HepG2 (cell line): ENCODE data around the gene GEMIN4. TPM values are rescaled to one million over a fixed set of nuclear protein-coding genes. Genes with fewer than 3 reads are reported as not detected.
A peak's percentile ranks its signal among the peaks of the same experiment; 100 is the strongest.

ENCODE experiments used
- ARNT2 ChIP-seq: sonication (generic); formaldehyde crosslinking; IDR thresholded peaks from 2 replicates; pipeline ENCODE4 v1.8.0; 2022; ENCODE audit warnings: mild to moderate bottlenecking, low read depth, missing genetic modification reagents, moderate library complexity
- ATF7-NPFF ChIP-seq: sonication (generic); formaldehyde crosslinking; IDR thresholded peaks from 2 replicates; pipeline ENCODE4 v1.8.1; 2023; ENCODE audit warnings: mild to moderate bottlenecking, low read depth, missing genetic modification reagents, moderate library complexity
- GABPA ChIP-seq, 2 experiments: IDR thresholded peaks; 2 replicates each; pipeline ENCODE4 v1.6.1; 2011 to 2016; ENCODE audit warnings: low read depth in 2 of 2, low read length in 1 of 2, missing biosample characterization in 1 of 2, missing genetic modification characterization in 1 of 2
- MLX ChIP-seq: IDR thresholded peaks from 2 replicates; pipeline ENCODE4 v1.6.1; 2016
- NFRKB ChIP-seq: fragments of 450-650 bp; IDR thresholded peaks from 2 replicates; pipeline ENCODE4 v1.6.1; 2017
- PHF8 ChIP-seq: sonication (generic); formaldehyde crosslinking; IDR thresholded peaks from 2 replicates; pipeline ENCODE4 v1.5.0; 2020; ENCODE audit warnings: missing genetic modification reagents
- RBFOX2 ChIP-seq: fragments of 200-400 bp; formaldehyde crosslinking; IDR thresholded peaks from 2 replicates; pipeline ENCODE4 v1.6.1; 2017; ENCODE audit warnings: low read depth, mild to moderate bottlenecking, low read length
- ZBTB26 ChIP-seq: IDR thresholded peaks from 2 replicates; pipeline ENCODE4 v1.6.1; 2016; ENCODE audit warnings: missing compliant biosample characterization, missing genetic modification reagents, borderline replicate concordance
- ZBTB38 ChIP-seq: sonication (generic); formaldehyde crosslinking; IDR thresholded peaks from 2 replicates; pipeline ENCODE4 v1.5.1; 2020; ENCODE audit warnings: mild to moderate bottlenecking, missing genetic modification reagents
- ZFP90 ChIP-seq: sonication (generic); formaldehyde crosslinking; IDR thresholded peaks from 2 replicates; pipeline ENCODE4 v1.8.0; 2022; ENCODE audit warnings: missing genetic modification reagents, mild to moderate bottlenecking, inconsistent platforms, borderline replicate concordance
- ZNF17 ChIP-seq: sonication (generic); formaldehyde crosslinking; IDR thresholded peaks from 2 replicates; pipeline ENCODE4 v1.5.0; 2020; ENCODE audit warnings: mild to moderate bottlenecking, missing genetic modification reagents
- ZNF350 ChIP-seq: sonication (generic); formaldehyde crosslinking; IDR thresholded peaks from 2 replicates; pipeline ENCODE4 v1.4.0; 2020; ENCODE audit warnings: mild to moderate bottlenecking, low read depth, missing genetic modification reagents, borderline replicate concordance
- ZNF546 ChIP-seq: sonication (generic); formaldehyde crosslinking; conservative IDR thresholded peaks from 2 replicates; pipeline ENCODE4 v1.8.1; 2023; ENCODE audit warnings: mild to moderate bottlenecking, missing genetic modification reagents
- ZNF607 ChIP-seq: sonication (generic); formaldehyde crosslinking; IDR thresholded peaks from 2 replicates; pipeline ENCODE4 v1.5.1; 2020; ENCODE audit warnings: missing genetic modification reagents, mild to moderate bottlenecking, borderline replicate concordance
- ZNF691 ChIP-seq: sonication (generic); formaldehyde crosslinking; IDR thresholded peaks from 2 replicates; pipeline ENCODE4 v1.4.0; 2020; ENCODE audit warnings: missing genetic modification reagents, low read depth, mild to moderate bottlenecking, borderline replicate concordance
- ZNF713 ChIP-seq: sonication (generic); formaldehyde crosslinking; IDR thresholded peaks from 2 replicates; pipeline ENCODE4 v1.4.0; 2020; ENCODE audit warnings: mild to moderate bottlenecking, missing genetic modification reagents
- polyA plus RNA-seq, 8 experiments: library from polyadenylated mRNA; depleted of rRNA in 3 of 8; stranded (reverse) in 7 of 8; unstranded in 1 of 8; fragments of >200 nt; fragmentation: Illumina TruSeq in 4 of 8; extraction: Trizol in 4 of 8; gene quantifications; 2 replicates each; pipeline versions ENCODE4 v1.2.1 to v1.2.3, GENCODE V29; 2011 to 2016; ENCODE audit warnings: low read depth in 4 of 8, missing spikeins in 1 of 8, mixed read lengths in 1 of 8; ENCODE audit not compliant: insufficient read depth in 1 of 8
- total RNA-seq, 5 experiments: library from RNA; depleted of rRNA; stranded (reverse); fragments of >200 nt; fragmentation: Illumina TruSeq; extraction: Trizol; gene quantifications; 2 replicates each; pipeline ENCODE4 v1.2.3, GENCODE V29; 2016; ENCODE audit warnings: low read depth in 1 of 5
- TF ChIP-seq, protein P1 (sequence below): sonication (generic); formaldehyde crosslinking; IDR thresholded peaks from one replicate; pipeline ENCODE4 v1.5.1; 2020; ENCODE audit warnings: mild to moderate bottlenecking, missing genetic modification reagents; ENCODE audit errors: not compliant biosample characterization

GEMIN4 gene
- total and polyA plus RNA-seq, 2 of the 13 experiments (the other 11 are each of a cell fraction or from before 2014, with no cell fraction given) = 10.8 to 22.7 TPM

- 0 out of 2 replicates have a peak, but pooled peaks have one; percentile 21 for TF ChIP-seq GABPA (IDR thresholded peaks at IDR 0.05; ENCODE audit: low read depth, low read length)
- peak; percentile 40 for TF ChIP-seq GABPA (CRISPR knock-in tag; IDR thresholded peaks at IDR 0.05; ENCODE audit: low read depth)
- TF ChIP-seq ZNF17 (CRISPR knock-in tag) = no peak
- TF ChIP-seq ZNF350 = no peak
- peak; percentile 73; the same call in 1 of the 2 replicates for TF ChIP-seq ZNF607 (CRISPR knock-in tag)
- TF ChIP-seq ZNF546 (CRISPR knock-in tag) = peak; percentile 60; the same call in 1 of the 2 replicates
- TF ChIP-seq ZBTB38 (CRISPR knock-in tag) = peak; percentile 30; the same call in 1 of the 2 replicates
- TF ChIP-seq NFRKB = no peak
- peak; percentile 71 for TF ChIP-seq ZBTB26
- no peak for TF ChIP-seq MLX (CRISPR knock-in tag)
- peak; percentile 26; the same call in 1 of the 2 replicates for TF ChIP-seq ZFP90
- TF ChIP-seq PHF8 (CRISPR knock-in tag) = peak; percentile 77
- TF ChIP-seq, protein P1, sequence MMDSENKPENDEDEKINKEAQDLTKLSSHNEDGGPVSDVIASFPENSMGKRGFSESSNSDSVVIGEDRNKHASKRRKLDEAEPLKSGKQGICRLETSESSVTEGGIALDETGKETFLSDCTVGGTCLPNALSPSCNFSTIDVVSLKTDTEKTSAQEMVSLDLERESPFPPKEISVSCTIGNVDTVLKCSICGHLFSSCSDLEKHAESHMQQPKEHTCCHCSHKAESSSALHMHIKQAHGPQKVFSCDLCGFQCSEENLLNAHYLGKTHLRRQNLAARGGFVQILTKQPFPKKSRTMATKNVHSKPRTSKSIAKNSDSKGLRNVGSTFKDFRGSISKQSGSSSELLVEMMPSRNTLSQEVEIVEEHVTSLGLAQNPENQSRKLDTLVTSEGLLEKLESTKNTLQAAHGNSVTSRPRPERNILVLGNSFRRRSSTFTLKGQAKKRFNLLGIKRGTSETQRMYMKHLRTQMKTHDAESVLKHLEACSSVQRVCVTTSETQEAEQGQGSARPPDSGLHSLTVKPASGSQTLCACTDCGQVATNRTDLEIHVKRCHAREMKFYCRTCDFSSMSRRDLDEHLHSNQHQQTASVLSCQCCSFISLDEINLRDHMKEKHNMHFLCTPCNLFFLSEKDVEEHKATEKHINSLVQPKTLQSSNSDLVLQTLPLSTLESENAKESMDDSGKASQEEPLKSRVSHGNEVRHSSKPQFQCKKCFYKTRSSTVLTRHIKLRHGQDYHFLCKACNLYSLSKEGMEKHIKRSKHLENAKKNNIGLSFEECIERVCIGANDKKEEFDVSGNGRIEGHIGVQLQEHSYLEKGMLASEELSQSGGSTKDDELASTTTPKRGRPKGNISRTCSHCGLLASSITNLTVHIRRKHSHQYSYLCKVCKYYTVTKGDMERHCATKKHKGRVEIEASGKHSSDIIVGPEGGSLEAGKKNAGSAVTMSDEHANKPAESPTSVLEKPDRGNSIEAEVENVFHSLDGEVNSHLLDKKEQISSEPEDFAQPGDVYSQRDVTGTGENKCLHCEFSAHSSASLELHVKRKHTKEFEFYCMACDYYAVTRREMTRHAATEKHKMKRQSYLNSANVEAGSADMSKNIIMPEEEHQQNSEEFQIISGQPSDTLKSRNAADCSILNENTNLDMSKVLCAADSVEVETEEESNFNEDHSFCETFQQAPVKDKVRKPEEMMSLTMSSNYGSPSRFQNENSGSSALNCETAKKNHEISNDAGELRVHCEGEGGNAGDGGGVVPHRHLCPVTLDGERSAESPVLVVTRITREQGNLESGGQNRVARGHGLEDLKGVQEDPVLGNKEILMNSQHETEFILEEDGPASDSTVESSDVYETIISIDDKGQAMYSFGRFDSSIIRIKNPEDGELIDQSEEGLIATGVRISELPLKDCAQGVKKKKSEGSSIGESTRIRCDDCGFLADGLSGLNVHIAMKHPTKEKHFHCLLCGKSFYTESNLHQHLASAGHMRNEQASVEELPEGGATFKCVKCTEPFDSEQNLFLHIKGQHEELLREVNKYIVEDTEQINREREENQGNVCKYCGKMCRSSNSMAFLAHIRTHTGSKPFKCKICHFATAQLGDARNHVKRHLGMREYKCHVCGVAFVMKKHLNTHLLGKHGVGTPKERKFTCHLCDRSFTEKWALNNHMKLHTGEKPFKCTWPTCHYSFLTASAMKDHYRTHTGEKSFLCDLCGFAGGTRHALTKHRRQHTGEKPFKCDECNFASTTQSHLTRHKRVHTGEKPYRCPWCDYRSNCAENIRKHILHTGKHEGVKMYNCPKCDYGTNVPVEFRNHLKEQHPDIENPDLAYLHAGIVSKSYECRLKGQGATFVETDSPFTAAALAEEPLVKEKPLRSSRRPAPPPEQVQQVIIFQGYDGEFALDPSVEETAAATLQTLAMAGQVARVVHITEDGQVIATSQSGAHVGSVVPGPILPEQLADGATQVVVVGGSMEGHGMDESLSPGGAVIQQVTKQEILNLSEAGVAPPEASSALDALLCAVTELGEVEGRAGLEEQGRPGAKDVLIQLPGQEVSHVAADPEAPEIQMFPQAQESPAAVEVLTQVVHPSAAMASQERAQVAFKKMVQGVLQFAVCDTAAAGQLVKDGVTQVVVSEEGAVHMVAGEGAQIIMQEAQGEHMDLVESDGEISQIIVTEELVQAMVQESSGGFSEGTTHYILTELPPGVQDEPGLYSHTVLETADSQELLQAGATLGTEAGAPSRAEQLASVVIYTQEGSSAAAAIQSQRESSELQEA (CRISPR knock-in tag) = no peak
- TF ChIP-seq ARNT2 (CRISPR knock-in tag) = peak; percentile 86
- TF ChIP-seq ZNF691 (CRISPR knock-in tag) = peak; percentile 67
- TF ChIP-seq RBFOX2 = peak; percentile 93
- peak; percentile 94; the same call in 1 of the 2 replicates for TF ChIP-seq ATF7-NPFF (CRISPR knock-in tag)
- no peak; the same call in 1 of the 2 replicates for TF ChIP-seq ZNF713 (CRISPR knock-in tag)
Observed at GRCh38 chr17:752002-752619, at the start of gene GEMIN4 (continued).
